ENCODE data around the gene NCKAP5.

NCKAP5 gene

DNA sequence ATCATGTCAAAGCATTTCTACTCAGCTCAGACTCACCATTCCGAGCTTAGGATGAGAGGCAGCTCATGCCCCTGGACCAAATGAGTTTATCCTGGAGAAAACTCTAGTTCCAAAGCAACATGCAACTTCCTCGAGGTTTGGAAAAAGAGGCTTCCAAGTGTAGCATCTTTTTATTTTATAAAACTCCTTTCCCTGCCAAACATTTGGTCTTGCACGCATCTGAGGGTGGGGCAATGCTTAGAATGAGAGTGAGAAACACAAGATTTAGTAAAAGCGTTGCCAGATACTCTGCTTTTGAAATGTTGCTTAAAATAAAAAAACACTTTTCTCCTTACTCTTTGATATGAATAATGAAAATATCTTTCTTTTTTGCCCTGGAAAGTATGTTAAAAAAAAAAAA is 151.5 kb downstream of the NCKAP5 start:
- DNase-seq = no peak

DNA sequence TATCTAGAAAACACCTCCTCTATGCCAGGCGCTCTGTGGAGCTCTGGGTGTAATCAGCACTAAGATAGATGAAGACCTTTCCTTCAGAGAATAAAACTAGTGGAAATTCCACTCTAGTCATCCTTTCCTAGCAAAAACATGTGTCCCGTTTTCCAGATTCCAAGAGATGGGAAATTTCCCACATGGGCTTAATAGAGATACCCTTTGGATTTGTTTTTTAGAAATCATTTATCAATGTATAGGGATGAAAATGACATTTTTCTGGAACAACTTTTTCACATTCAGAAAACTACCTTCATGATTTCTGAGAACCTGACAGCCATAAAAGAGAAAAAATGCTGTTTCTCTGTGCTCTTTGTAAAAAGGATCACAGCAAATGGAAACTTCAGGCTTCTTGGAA is 152.1 kb downstream of the NCKAP5 start:
- no peak for DNase-seq

DNA sequence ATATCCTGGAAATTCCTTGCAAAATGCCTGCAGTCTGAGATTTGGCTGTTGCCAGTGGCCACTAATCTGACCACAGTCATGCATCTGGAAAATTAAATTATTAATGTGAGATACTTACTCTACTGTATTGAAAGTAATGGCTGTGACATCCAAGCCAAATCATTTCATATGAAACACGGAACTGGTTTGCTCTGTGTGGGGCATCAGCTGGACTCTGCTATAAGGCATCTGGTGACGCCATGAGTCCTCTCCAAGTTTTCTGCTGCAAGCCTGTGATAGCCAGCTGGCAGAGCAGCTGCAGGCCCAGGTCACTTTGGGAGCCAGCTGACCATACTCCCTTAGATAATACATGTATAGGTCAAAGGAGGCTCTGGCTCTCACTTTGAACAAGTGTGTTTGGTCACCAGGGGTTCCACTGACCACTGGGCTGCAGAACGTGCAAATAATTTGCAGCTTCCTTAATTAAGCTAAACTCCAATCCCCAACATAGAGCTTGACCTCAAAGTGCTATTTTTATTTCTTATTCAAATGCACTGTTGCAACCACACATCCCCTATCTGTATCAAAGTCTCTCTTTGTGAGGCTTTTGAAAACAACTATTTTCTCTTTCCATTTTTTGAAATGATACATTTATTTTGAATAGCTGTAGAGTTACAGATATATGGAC is 152.9 kb downstream of the NCKAP5 start:
- no peak for DNase-seq

DNA sequence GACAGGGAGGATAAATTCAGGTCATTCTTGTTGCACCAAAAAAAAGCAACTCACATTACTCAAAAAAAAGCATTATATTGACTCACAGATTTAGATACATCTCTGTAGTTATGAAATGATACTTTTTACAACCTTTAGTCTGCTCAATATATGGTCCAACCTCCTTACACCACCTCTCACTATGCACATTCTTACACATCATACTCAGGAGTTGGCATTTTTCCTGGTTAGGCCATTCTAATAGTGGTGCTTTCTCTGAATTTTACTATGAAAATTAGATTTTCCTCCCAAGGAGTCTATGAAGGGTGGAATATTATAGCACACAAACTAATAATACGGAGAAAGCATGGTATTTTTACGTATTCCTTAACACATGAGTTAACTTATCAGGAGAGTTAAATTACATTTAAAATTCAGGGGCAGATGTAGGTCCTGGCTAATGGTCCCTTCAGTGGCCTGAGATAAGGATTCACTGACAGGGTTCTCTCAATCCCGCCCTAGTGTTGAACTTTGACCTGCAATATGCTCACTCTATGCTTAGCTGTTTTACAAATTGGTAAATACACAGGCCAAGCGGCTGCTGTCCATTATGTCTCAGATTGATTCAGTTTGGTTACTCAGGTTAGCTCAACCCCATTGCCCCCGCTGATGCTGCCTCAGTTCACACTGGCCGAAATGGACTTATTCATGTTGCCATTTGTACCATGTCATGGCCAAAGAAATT is 153.6 kb downstream of the NCKAP5 start:
- no peak for DNase-seq

DNA sequence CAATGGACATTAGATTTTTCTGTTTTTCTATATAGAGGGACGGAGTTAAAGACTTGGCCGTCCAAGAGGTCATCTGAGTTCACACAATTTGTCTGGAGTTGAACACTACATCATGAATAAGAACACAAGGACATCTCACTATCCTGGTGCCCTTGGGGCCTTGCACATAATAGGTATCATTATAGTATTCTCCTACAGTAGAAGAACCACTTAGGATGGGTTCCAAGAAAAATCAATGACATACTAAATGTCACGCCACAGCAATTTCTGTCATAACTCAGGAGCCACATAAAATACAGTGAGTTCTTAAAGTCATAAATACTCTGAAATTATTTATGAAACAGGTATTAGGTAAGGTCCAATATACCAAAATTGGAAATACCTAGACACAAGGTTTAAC is 154.4 kb downstream of the NCKAP5 start:
- no peak for DNase-seq

DNA sequence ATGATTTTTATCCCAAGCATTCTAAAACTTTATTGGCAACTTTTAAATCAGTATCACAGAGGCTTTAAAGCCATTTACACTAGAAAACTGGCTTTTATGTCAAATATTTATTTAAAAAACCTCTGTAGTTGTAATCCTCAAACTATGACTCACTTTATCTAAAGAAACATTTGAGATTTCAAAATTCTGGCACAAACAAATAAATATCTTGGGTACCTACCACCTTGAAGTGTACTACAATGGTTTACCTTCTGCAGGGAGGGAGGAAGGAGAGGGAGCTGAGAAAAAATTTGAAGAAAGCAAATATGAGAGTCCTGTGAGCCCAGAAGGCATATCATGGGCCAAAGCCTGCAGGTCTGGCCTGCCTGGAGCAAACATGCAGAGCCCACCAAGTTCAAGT is 155.6 kb downstream of the NCKAP5 start:
- DNase-seq = no peak

DNA sequence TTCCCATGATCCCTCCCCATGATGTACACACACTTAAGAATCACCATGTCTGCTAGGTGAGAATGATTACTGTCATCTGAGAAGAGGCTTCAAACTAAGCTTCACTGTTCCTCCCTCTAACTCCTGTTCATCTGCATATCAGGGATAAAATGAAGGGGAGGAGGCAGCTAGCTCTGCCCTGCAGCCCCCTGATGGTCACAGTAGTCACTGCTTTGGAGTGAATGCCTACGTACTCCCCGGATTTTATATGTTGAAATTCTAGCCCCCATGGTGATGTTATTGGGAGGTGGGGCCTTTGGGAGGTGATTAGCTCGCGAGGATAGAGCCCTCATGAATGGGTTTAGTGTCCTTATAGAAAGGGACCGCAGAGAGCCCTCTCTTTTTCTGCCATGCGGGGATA is 156.4 kb downstream of the NCKAP5 start:
- peak; percentile 83 for DNase-seq

DNA sequence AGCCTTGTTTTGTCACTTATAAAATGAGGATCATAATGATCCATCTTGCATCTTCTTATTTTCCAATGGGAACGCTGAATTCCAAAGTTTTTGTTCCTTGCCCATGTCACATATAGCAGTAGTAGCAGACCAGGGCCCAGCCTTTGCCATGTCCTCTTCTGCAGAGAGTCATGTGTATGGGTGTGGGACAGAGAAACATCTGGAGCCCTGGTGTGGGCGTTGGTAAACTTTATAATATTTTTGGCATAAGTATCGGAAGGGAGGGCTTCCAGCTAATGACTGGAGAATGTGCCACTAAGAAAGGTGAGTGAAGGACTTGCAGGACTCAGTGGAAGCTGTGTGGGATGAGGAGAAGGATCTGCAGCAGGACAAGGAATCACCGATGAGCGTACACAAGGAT is 157.2 kb downstream of the NCKAP5 start:
- no peak for DNase-seq

DNA sequence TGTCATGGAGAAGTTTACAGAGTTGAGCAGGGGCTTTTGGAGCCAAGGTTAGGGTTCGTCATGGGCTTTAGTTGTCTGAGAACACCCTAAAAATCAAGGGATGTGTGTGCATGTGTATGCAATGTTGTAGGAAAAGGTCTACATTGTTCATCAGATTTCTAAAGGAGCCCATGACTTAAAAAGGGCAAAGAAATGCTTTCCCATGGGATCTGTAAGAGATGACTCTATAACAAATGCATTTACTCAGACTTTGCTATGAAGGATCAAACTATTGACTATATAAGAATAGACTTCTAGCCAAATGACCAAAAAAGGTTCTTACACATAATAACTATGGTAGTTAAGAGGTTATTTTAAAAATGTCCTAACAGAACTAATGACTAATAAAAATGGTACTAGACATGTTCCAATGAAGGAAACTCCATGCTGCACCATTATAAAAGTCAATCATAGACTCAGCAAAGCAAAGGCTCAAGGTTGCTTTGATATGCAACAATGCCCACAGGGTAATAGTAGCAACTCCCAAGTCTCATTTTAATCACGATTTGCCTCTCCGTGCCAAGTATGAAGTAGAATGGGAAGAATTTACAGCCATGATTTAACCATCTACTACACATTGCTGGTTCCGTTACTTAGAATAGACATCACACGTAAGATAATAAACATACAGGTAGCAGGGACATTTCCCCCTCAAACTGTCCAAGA is 158.5 kb downstream of the NCKAP5 start:
- DNase-seq = no peak

DNA sequence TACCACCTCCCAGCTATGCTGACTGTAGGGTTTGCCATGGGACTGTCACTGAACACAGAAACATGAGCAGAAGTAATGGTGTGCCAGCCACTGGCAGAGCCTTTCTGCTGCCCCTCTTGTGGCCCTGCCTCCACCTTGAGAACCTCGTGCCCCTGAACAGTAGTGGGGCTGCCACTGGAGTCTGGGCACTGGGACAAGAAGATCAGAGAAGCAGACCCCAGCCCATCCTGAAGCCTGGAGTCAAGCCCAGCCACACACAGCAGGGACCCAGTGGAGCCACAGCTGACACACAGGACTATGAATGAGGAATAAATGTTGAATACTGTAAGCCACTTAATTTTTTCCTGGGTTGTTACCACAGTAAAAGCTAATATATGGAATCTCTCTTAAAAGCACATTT is 159.6 kb downstream of the NCKAP5 start:
- DNase-seq = no peak

DNA sequence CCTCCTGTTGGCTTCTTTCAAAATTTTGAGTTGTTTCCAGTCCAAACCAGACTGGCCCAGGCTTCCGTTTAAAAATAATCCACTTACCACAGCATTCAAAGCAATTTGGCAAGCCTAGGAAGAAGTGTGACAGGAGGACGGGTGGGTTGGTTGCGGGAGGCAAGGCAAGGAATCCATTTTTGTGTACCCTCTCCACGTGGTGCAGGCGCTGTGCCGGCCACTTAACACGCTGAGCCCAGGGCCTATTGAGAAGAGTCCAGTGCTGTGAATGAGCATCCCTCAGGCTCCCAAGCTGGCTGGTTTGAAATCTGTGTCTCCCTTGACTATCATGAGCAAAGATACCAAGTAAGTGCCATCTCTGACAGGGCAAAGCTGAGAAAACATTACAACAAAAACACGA is 160.9 kb downstream of the NCKAP5 start:
- DNase-seq = peak; percentile 27

DNA sequence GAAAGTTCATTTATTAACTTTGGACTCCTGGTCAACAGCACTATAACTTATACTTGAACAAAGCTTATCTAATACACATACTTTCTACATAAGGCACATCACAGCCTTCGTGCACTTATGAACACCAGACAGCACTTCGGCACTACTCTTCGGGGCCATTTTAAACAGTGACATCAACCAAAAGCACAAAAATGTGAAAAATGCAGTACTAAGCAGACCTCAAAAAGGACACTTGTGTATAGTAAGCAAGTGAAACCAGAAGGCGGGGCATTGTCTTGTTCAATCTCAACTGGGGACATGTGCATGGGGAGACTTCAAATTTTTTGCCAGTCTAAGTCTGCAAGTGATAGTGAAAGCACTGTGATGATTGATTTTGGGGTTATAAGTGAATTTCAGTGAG is 163.0 kb downstream of the NCKAP5 start:
- no peak for DNase-seq

DNA sequence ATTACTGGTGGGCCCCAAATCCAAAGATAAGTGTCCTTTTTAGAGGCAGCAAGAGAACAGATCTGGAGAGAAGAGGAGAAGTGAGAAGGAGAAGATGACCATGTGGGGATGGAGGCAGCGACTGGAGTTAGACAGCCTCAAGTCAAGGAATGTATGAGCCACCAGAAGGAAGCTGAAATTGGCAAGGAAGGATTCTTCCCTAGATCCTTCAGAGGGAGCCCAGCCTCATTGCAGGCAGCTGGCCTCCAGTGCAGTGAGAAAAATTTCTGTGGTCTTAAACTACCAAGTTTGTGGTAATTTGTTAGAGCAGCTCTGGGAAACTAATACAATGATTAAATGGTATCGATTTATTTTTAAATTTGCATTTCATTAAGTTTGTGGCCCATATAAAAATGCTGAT is 167.9 kb downstream of the NCKAP5 start:
- DNase-seq = peak; percentile 37

DNA sequence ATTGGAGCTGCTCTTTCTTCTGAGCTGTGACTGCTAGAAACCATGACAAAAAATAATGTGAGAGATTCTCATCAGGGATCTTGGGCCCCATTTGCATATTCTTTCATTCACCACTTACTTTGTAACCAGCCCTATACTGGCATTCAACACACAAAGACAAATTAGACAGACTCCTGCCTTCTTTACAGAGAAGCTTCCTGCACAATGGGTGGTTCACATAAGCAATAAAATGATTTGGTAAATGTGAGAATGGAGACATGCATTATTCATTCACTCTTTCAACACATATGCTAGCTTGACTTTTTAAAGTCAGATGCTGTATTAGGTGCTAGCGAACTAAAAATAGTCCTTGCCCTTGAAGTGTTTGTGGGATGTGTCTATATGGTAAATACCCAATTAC is 174.4 kb downstream of the NCKAP5 start:
- DNase-seq = no peak

DNA sequence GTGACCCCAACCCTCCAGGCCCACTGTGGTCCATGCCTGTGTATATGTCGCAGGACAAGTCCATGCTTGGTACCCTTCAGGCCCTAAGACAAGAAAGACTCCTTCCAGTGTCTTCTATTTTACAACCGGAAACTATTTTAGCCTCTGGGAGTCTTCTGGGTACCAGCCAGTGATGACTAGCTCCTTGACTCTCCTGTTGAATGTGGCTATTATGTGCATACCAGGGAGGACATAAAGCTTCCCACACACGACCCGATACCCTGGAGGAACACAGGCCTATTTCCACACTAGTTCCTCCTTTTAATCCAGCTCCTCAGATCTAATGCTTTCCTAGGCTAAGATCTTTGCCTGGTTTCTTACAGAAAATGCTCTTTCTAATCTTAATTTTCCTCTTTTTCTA is 178.1 kb downstream of the NCKAP5 start:
- no peak for DNase-seq

DNA sequence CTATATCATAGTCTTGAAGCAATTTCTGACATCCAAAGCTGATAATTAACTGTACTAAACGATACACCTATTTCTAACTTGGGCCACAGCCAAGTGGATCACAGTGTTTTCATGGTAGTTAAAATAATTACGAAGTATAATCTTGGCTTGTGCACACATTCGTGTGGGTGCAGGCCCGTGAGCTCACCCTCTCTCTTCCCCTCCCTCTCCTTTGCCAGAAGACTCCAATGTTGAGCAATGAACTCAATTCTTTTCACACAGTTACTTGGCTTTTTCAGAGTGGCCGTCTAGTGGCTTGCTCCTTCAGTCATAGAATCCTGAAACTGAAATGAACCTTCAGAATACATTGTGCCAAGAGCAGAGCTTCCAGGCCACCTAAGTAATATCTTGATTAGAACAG is 178.7 kb downstream of the NCKAP5 start:
- no peak for DNase-seq

DNA sequence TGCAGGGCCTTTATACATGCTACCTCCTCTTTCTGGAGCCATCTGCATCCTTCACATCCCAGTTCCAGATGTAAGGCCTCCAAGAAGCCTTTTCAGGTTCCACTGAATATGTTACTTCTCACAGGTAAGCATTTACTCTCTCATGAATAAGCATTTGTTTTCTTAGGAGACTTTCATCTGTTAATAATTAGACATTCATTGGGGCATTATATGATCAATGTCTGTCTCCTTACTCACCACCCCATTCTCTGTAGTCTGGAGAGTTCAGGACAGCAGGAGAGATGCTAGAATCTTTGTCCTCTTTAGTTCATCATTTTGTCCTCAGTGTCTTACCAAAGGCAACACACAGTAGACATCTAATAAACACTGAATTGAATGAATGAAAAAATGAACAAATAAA is 185.7 kb downstream of the NCKAP5 start:
- no peak for DNase-seq

DNA sequence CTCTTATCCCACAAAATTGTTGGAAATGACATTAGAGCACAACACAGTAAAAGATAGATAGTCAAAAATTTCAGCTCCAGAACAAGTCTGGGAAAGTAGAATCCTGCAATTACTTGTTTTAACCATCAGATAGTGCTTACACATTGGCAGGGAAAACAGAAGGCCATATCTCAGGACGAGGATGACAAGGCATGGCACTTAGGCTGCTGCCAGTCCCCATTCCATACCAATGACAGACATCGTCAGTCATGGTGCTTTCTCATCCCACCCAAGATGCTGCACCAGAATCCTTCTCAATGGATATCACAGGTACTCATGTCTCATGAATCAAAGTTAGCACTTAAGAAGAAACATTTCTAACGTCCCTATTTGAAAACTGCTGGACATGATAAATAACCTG is 187.3 kb downstream of the NCKAP5 start:
- no peak for DNase-seq

DNA sequence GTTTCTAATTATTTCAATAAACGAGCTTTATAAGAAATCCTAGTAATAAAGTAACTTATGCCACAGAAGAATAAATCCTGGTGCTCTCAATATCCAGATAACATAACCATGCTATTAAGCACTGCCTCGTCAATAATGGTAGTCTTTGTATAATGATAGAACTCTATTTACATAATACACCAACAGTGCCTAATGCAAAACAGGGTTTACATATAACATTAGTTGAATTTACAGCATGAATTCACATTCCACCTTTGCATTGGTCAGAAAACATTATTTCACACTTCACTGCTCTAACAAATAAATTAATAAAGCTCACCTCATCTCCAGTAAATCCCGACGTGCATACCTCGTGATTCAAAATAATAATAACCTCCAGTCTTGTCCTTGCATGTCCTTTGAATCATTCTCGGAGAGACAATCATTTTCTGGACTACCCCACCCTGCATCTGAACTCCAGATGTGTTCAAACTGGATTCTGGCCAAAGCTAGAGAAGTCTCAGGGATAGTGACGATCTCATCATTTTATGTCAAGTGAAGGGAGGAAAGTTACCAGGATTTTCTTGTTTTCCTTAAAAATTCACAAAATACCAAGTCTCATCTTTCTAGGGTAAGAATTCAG is 189.2 kb downstream of the NCKAP5 start:
- no peak for DNase-seq

DNA sequence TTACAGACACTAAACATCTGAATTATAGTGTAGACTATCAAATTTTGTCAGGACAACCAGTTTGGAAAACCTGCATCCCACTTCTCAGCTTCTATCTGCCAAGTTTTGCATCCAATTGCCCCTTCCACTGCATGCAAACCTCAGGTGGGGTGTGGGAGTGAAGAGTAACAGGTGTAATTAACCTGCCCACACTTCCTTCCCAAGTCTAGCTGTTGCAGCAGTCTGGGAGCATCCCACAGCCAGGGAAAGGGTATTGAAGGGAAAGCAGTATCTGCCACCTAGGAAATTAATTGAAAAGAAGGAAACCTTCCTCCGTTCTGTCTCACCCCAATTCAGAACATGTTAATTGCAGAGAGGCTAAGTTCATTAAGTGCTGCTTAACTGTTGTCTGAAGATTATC is 189.9 kb downstream of the NCKAP5 start:
- no peak for DNase-seq

DNA sequence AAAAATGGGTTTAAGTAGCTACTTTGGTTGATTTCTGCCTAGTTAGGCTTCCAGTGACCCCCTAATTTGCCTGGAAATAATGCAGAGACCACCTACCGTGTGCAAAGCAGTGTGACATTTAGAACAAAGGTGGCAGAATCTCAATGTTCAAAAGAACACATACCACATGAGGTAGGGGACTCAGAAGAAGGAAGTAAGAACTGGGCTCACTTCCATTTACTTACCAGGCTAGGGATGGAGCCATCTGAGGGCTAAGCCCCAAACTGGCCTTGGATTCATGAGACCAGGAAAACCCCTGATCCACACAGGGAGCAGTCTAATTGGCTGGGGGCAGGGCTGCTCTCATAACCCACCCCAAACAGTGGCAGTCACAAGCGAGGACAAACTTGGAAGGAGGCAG is 190.7 kb downstream of the NCKAP5 start:
- DNase-seq = peak; percentile 21

DNA sequence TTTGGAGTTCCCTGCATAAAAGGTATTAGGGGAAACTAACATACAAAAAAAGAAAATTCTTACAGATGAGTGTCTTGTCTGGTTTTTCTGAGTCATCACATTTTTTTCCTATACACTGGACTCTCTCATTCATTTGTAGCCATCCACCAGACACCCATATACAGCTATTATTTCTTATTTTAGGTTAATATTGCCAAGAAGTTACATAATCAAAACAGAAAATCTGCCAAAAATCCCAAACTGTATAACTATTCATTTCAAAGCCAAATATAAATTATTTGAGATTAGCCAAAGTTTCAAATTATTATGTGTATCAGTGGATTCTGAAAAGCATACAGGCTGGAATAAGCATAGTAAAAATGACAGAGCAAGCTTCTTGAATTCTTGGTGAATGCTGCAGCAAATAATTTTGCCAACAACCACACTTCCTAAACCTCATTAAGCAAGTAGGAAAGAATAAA is 191.2 kb downstream of the NCKAP5 start:
- DNase-seq = no peak

DNA sequence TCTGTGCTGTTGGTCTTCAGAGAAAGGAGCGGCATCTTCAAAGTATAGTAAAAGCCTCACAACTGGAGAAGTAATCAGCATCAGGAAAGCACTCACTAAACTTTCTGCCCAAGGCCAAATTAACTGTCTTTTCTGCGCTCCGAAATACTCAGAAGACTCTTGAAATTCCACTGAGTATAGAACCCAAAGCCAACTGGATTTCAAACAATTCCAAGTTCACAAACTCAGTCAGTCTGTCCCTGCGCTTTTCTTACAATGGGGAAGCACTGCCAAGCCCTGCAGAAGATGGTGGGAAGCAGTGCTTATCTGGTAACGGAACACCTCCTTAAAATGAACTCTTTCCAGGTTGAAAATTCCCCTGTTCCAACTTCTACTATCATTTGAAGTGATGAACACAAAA is 193.5 kb downstream of the NCKAP5 start:
- no peak for DNase-seq

DNA sequence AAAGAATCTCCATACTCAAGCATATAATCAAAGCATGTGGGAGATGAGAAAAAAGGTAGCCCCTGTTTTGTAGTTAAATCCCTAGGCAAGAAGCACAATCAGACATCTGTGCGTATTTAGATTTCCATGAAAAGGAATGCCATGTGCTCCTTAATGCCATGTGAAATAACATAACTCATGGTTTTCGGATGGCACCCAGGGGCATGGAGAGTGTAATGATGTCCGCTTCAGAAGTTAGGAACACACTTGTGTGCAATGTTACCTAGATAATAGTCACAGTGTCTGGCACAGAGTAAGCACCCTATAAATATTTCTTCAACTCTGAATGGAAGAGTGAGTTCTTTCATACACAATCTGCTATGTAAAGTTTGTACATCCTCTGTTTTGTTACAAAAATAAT is 197.0 kb downstream of the NCKAP5 start:
- no peak for DNase-seq

All from NCI-H82 (cell line).